CD4-positive, alpha-beta T cell treated with Interleukin-10 for 1 hour (primary cell): ENCODE data around the gene NCAPD2.

ENCODE experiments used
- DNase-seq: peaks from one replicate; pipeline ENCODE4 v3.0.0-alpha.2; 2020

The NCAPD2 gene

DNA sequence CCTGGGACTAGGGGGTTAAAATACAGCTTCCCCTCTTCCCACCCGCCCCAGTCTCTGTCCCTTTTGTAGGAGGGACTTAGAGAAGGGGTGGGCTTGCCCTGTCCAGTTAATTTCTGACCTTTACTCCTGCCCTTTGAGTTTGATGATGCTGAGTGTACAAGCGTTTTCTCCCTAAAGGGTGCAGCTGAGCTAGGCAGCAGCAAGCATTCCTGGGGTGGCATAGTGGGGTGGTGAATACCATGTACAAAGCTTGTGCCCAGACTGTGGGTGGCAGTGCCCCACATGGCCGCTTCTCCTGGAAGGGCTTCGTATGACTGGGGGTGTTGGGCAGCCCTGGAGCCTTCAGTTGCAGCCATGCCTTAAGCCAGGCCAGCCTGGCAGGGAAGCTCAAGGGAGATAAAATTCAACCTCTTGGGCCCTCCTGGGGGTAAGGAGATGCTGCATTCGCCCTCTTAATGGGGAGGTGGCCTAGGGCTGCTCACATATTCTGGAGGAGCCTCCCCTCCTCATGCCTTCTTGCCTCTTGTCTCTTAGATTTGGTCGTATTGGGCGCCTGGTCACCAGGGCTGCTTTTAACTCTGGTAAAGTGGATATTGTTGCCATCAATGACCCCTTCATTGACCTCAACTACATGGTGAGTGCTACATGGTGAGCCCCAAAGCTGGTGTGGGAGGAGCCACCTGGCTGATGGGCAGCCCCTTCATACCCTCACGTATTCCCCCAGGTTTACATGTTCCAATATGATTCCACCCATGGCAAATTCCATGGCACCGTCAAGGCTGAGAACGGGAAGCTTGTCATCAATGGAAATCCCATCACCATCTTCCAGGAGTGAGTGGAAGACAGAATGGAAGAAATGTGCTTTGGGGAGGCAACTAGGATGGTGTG lies 42.3 kb downstream of the NCAPD2 start:
- no peak for DNase-seq

DNA sequence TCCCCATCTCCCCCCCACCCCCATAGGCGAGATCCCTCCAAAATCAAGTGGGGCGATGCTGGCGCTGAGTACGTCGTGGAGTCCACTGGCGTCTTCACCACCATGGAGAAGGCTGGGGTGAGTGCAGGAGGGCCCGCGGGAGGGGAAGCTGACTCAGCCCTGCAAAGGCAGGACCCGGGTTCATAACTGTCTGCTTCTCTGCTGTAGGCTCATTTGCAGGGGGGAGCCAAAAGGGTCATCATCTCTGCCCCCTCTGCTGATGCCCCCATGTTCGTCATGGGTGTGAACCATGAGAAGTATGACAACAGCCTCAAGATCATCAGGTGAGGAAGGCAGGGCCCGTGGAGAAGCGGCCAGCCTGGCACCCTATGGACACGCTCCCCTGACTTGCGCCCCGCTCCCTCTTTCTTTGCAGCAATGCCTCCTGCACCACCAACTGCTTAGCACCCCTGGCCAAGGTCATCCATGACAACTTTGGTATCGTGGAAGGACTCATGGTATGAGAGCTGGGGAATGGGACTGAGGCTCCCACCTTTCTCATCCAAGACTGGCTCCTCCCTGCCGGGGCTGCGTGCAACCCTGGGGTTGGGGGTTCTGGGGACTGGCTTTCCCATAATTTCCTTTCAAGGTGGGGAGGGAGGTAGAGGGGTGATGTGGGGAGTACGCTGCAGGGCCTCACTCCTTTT lies 43.1 kb downstream of the NCAPD2 start:
- no peak for DNase-seq

DNA sequence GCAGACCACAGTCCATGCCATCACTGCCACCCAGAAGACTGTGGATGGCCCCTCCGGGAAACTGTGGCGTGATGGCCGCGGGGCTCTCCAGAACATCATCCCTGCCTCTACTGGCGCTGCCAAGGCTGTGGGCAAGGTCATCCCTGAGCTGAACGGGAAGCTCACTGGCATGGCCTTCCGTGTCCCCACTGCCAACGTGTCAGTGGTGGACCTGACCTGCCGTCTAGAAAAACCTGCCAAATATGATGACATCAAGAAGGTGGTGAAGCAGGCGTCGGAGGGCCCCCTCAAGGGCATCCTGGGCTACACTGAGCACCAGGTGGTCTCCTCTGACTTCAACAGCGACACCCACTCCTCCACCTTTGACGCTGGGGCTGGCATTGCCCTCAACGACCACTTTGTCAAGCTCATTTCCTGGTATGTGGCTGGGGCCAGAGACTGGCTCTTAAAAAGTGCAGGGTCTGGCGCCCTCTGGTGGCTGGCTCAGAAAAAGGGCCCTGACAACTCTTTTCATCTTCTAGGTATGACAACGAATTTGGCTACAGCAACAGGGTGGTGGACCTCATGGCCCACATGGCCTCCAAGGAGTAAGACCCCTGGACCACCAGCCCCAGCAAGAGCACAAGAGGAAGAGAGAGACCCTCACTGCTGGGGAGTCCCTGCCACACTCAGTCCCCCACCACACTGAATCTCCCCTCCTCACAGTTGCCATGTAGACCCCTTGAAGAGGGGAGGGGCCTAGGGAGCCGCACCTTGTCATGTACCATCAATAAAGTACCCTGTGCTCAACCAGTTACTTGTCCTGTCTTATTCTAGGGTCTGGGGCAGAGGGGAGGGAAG lies 43.9 kb downstream of the NCAPD2 start:
- peak; percentile 88 for DNase-seq

DNA sequence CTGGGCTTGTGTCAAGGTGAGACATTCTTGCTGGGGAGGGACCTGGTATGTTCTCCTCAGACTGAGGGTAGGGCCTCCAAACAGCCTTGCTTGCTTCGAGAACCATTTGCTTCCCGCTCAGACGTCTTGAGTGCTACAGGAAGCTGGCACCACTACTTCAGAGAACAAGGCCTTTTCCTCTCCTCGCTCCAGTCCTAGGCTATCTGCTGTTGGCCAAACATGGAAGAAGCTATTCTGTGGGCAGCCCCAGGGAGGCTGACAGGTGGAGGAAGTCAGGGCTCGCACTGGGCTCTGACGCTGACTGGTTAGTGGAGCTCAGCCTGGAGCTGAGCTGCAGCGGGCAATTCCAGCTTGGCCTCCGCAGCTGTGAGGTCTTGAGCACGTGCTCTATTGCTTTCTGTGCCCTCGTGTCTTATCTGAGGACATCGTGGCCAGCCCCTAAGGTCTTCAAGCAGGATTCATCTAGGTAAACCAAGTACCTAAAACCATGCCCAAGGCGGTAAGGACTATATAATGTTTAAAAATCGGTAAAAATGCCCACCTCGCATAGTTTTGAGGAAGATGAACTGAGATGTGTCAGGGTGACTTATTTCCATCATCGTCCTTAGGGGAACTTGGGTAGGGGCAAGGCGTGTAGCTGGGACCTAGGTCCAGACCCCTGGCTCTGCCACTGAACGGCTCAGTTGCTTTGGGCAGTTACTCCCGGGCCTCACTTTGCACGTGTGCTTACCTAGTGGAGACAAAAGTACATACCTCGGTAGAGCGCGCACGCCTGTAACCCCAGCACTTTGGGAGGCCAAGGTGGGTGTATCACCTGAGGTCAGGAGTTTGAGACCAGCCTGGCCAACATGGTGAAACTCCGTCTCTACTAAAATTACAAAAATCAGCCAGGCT lies 44.8 kb downstream of the NCAPD2 start:
- DNase-seq = no peak

DNA sequence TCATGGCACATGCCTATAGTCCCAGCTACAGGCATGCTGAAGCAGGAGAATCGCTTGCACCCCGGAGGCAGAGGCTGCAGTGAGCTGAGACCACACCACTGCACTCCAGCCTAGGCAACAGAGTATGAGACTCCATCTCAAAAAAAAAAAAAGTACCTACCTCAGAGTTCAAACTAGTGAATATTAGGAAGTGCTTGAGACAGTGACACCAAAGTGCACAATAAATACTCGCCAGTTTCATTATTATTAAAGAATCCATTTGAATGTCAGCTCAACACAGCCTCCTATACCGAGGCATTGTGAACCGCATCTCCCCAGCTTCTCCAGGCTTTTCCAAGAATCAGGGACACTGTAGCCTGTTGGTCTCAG lies 45.4 kb downstream of the NCAPD2 start:
- no peak for DNase-seq

DNA sequence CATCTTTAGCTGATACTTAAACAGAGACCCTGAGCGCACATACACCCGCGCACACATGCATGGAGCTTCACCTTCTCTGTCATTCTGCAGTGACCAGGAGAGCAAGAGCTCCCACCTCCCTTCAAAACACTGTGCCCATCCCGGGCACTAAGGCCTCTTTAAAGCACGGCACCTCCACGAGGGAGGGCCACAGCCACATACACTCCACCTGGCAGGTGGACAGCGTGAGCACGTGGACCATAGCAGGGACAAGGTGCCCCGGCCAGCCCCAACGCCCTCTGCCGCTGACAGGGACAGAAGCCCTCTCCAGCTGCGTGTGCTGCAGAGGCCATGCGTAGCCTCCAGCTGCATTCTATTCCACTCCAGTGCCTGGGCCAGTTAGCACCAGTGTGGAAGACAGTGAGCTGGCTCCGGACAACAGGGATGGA lies 45.8 kb downstream of the NCAPD2 start:
- no peak for DNase-seq

DNA sequence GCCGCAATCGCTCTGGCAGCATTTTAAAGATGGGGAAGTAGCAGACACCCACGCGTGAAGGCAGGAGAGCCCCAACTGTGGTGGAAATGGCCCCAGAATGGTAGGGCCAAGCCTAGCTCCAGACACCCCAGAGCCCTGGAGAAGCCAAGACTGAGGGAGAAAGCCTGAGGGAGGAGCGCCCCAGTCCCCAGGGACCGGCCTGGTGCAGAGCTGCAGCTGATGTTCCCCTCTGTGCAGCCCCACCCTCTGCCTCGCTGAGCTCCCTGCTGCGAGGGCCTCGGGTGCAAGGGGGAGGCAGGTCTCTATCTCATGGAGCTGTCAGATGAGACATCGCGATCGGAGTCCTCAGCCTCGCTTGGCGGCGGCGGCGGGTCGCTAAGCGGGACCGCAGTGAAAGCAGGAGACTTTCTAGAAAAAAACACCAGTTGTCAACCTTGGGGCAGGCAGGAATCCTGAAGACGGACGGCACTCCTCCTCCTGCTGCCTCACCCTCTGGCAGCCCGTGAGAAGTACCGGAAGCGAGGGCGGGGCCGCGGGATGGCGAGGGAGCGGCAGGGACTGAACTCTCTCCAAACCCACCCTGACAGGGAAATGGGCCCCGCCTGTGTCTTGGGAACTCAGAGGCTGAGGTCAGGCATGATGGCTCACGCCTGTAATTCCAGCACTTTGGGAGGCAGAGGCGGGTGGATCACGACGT lies 46.4 kb downstream of the NCAPD2 start:
- DNase-seq = peak; percentile 44

DNA sequence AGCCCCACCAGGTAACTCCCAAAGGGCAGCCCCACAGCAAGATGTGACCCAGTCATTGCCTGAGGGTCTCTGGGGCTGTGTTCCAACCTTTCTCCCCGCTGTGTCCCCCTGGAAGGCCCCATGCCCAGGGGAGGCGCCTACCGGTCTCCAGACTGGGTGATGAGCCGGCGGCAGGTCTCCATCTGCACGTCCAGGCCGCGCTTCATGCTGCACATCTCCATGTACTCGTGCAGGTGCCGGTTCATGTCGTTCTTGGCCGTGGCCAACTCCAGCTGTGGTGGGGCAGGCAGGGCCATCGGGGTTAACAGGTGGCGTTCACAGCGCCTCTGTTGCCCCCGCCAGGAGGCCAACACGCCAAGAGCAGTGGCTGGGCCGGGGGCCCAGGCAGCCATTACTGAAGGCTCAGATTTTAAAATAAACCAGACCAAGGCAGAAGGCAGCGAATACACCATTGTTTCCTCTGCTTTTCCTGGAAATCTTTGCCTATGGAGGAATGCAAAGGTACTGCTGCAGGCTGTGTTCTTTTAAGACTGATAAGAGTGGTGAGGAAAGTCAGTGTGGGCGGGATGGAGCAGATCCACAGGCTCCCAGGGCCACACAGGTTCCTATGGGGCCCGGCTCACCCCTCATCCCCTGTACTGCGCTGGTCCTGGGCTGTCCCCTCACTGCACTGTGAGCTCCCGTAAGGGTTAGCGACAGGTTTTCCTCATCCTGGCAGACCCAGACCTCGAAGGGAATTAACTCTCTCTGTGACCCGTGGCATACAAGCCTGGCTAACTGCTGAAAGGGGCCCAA lies 47.7 kb downstream of the NCAPD2 start:
- no peak for DNase-seq

DNA sequence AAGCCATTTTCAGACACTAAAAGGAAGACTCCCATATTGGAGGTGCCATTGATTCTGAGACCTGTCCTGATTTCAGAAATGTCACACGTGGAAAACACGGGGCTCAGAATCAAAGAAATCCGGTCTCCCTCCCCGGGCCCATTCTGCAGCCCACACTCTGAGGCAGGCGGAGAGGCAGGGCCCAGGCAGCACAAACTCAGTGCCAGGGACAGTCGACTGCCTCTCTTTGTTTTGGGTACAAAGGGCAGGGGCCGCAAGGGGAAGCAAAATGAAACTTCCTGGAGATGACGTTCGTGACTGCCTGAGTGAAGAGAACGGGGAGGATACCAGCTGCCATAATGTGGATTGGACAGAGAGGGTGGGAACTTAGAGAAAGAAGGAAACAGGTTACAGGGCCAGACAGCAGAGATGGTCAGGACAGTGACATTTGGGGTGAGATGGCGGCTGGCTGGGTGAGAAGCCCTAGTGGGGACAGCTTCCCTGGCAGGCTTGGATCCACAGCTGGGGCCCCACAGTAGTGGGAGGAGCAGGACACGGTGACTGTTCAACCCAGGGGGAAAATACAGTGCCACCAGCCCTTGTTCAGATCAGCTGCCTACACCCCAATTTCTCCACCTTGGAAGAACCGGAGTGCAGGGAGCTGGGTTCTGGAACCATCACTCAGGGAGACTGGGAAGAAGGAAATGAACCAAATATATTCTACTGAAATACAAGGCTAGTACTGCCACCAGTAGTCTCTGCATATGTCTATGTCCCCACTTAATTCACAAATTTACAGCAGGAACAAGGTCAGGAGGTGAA lies 48.5 kb downstream of the NCAPD2 start:
- no peak for DNase-seq

DNA sequence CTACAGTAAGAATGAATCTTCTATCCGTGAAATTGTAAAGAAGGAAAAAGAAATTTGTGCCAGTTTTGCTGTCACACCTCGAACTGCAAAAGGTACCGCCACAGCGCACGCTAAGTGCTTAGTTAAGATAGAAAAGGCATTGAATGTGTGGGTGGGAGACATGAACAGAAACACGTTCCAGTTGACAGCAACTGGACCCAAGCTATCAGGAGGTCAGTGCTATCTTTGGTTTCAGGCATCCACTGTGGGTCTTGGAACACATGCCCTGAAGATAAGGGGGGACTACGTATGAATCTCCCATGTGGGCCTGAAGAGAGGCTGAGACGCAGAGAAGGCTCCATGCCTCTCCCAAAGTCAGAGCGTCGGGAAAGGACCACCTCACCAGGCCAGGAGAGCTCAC lies 52.1 kb downstream of the NCAPD2 start:
- DNase-seq = no peak

DNA sequence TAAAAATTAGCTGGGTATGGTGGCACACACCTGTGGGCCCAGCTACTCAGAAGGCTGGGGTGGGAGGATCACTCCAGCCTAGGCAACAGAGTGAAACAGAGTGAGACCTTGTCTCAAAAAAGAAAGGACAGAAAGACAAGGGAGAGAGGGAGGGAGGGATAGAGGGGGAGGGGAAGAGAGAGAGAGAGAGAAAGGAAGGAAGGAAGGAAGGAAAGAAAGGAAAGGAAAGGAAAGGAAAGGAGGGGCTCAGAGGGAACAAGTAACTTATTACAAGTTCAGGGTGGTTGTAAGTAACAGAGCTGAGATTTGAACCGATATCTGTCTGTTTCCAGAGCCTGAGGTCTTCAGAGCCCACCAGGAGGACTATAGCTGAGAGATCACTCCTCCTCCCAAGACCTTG lies 53.7 kb downstream of the NCAPD2 start:
- no peak for DNase-seq

DNA sequence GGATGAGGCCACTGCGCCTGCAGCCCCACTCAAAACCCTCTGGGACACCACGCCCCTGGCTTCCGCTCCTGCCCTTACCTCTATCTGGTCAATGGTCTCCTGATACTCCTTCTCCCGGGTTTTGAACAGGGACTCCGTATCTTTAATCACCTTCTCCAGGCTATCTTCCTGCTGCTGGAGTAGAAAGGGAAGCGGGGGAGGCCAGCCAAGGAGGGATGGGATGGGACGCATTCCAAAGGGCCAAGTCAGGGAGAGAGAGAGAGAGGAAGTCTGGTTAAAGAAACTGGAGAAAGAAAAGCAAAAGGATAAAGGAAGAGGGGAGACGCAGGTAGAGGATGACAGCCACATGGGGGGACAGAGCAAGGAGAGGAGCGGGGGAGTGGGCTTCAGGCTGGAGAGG lies 54.1 kb downstream of the NCAPD2 start:
- no peak for DNase-seq

DNA sequence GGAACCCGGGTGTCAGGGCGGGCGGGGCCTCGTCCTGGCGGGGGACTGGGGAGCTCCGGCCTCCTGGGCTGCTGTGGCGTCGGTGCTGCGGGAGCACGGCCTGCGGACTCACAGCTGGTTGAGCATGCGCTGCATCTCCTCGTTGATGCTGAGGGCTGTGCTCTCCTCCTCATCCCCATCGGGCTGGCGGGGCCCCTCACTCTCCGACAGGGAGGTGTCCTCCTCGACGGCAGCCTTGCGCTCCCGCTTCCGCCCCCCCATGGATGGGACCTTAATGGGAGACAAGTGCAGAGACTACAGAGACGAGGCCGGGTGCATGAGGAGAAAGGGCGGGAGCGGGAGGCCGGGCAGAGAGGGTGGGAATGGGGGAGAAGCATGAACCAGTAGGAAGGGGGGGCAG lies 54.7 kb downstream of the NCAPD2 start:
- DNase-seq = no peak

DNA sequence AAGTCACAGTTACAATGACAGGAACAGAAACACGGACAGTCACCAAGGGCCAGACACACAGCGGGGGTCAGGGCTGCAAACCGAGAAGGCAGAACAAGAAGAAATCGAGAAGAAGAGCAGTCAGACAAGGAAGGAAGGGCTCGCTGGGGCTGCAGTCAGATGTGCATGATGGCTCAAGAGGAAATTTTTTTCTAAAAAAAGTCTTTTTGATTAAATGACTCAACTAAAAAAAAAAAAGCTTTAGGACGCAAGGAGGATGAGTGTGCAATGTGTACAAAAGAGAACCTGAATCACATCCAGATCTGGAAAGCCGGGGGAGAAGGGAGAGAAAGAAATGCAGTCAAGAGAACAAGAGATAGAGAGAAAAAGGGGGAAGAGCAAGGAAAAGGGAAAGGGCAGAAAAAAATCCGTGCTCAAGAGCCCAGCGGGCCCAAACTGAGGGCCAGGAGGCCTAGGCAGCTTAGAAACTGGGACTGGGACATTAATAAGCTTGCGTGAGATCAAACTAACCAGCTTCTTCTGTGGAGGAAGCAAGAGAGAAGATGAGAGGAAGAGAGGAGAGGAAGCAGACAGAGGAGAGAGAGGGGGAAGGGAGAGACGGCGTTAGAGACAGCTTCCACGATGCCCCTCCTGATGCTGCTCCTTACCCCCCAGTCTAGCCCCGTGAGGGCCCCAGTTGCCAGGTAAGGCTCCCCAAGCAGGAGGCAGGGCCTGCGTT lies 55.2 kb downstream of the NCAPD2 start:
- DNase-seq = no peak

DNA sequence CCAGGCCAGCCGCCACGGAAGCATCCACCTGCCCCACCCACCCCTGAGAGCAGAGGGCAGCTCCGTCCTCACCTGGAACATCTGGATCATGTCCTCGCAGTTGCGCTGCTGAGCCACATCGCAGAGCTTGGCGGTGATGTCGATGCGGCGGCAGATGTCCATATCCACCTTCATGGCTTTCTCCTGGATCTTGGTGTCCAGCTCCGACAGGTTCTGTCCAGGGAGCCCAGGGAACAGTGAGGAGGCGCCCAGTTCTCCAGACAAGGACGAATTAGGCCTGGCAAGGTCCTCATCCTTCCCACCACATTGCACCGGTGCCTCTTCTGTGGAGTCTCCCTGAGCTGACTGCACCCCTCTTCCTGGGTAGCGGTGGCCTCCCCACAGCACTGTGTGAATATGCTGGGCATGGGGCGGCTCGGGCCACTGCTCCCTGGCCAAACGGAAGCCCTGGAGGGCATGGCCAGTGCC lies 55.8 kb downstream of the NCAPD2 start:
- no peak for DNase-seq

DNA sequence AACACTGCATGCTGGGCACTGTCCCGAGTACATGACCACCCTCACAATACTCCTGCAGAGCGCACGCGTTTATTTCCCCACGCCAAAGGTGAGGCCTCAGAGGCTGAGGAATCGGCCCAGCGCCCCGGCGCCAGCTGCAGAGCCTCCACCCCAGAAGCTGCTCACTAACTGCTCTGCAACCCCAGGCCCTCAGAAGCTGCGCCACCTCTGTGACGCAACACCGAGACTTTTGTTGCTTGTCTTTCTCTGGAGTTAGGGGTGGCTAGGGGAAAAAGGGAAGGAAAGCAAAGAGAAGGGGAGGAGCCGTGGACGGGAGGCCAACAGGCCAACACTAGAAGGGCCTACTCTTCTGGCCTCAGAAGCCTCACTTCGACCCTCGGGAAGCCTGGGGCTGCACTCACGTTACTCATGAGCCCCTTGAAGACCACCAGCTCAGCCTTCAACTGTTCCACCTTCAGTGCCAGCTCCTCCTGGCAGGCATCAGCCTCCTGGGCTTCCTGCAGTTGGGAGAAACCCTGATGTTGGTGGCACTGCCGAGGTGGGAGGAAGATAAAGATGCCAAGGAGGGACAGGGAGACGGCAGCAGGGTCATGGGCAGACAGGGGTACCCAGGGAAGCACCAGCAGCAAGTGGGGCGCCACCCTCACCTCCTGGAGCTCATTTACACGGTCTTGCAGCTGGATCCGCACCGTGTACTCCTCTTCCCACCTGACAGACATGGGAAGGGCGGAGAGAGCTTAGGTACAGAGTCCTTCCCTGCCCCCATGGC lies 56.6 kb downstream of the NCAPD2 start:
- no peak for DNase-seq

DNA sequence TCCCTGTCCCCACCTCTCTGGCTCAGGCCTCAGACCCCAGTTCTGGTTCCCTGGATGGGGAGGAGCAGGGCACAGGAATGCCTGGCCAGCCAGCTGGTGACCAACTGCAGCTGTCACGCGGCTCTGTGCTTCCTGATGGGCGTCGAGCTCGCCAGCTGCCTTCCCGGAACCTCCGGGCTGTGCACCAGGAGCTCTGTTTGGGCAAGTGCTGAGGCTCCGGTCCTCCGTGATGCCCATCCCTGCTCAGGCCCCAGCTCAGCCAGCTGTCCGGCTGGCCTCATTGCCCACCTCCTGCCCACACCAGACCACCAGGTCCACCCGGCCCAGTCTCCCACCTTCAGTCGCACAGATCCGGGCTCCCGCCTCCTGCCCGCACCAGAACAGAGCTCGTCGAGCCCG lies 57.2 kb downstream of the NCAPD2 start:
- DNase-seq = no peak

DNA sequence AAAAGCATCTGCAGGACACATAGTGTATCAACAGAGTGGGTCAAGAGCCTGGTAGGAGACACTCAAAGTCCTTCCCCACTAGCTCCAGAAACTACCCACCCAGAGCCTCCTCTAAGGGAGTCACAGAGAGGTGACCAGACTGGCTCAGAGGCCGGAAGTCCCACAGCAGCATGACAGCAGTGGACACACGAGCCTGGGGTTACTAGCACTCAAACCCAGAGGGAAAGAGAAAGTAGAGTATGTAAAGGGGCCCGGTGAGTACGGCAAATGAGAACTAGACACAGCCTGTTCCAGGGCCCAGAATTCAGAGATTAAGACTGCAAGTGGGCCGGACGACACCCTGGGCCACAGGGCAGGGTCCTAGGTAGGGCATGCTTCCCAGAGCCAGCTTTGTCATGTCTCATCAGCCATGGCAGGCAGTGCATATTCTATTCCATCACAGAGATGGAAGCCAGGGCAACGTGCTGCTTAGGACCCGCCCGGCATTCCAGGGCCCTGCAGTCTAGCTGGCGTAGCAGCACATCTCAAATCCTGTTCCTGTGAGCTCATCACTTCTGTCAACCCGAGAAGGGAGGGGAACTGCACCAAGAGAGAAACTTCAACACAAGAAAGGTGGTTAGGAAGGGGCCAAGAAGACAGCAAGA lies 57.7 kb downstream of the NCAPD2 start:
- DNase-seq = no peak
